COR-L47 (cell line): ENCODE results near the gene ITPK1.
"Not testable (repeated sequence)": the region's sequence is repeated elsewhere in the genome, so short reads cannot be mapped to it uniquely, and the experiment has no call there.

Experiments used
- DNase-seq: peaks from one replicate; lab custom pipeline; 2025; lab: John Stamatoyannopoulos, UW

The ITPK1 gene

DNA sequence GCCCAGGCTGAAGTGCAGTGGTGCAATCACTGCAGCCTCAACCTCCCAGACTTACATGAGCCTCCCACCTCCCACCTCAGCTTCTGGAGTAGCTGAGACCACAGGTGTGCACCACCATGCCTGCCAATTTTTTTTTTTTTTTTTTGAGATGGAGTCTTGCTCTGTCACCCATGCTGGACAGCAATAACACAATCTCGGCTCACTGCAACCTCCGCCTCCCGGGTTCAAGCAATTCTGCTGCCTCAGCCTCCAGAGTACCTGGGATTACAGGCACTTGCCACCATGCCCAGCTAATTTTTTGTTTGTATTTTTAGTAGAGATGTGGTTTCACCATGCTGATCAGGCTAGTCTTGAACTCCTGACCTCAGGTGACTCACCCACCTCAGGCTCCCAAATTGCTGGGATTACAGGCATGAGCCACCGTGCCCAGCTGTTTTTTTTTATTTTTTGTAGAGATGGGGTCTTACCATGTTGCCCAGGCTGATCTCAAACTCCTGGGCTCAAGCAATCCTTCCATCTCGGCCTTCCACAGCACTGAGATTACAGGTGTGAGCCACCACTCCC lies 15.6 kb upstream of the ITPK1 start:
- DNase-seq = not testable (repeated sequence)

DNA sequence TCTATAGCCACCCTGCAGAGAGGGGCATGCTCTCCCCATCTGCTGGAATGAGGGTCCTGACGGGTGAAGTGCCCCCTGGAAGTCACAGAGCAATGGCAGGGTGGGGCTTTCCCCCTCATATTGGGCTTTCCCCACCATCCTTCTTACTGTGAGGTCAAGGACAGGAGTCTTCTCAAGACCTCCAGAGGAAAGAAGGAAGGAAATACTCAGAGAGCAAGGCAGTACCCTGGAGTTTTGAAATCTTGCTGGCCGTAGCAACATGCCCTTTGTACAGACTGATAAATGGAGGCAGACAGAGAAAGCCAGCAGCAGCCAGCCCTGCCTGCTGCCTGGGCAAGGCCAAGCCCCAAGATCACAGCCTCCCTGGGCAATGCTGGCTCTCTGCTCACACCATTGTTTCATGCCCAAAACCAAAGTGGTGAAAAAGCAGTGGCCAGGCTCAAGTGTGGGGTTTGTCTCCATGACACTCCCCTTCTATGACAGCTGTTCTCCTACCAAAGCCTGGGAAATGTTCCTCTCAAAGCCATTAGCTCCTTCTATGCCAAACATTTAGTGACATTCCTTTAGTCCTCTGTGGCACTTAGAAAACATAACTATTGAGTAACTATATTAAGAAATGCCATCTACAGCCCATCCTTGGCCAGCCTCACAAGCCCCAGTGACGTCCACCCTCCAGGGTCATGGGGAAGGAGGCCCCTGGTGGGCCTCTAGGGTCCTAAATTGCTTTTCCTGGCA lies 13.2 kb upstream of the ITPK1 start:
- no peak for DNase-seq

DNA sequence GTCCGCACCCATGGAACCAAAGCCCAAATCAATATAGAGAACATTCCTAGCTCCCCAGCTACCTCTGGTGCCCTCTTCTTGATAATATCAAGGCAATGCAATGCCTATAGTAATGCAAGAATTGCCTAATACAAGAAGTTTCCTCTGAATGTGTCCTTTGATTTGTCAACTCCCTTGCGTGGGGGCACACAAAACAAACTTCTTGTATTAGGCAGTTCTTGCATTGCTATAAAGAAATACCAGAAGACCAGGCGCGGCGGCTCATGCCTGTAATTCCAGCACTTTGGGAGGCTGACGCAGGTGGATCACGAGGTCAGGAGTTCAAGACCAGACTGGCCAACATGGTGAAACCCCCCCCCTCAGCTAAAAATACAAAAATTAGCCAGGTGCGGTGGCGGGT lies 10.4 kb upstream of the ITPK1 start:
- no peak for DNase-seq

DNA sequence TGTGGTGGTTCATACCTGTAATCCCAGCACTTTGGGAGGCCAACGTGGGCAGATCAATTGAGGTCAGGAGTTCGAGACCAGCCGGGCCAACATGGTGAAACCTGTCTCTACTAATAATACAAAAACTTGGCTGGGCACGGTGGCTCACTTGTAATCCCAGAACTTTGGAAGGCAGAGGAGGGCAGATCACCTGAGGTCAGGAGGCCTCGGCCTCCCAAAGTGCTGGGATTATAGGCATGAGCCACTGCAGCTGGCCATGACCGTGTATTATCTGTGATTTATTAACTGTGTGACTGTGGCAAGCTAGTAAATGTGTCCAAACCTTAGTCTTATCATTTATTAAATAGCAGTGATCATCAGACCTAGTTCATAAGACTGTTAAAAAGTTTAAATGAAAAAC lies 7.1 kb upstream of the ITPK1 start:
- DNase-seq = no peak

DNA sequence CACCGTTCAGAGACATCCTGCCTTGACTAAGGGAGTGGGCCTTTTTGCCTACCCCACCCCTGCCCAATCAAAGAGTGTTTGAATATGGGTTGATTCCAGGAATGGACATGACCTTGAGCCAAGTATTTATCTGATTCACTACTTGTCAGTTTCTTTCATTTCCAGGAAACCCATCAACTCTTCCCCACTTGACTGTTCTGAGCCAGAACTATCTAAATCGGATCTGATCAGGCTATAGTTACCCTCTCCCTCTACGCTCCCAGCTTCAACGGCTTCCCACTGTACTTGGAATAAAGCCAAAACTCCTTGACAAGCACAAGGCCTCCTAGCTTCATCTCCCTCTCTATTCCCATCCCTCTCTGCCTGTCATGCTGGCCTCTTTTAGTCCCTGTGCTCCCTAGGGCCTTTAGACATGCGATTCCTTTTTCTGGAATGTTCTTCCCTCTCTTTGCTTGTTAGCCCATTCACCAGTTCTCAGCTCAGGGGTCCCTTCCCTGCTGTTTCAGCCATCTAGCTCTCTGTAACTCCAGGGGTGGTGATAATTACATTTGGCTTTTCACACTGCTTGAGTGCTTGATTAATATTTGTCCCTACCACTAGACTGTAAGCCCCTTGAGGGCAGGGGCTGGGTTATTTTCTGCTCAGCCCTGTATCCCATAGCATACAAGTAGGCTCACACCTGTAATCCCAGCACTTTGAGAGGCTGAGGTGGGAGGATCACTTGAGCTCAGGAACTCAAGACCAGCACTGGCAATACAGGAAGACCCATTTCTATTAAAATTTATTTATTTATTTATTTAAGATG lies 5.5 kb upstream of the ITPK1 start:
- no peak for DNase-seq

DNA sequence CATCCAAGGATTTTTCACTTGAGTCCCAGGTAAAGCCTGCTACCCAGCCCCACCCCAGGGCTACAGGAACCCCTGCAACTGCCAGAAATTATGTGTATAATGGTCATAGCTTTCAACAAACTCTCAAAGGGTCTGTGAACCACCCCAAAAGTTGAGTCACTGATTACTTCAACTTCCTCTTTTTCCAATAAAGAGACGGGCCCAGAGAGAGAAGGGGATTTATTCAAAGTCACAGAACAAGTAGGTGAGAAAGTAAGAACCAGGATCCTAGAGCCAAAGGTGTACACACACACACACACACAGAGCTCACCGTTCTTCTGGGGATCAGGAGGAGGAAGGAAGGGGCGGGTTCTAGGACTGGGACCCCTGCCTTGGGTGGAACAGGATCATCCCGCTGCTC lies 4.8 kb upstream of the ITPK1 start:
- DNase-seq = no peak

DNA sequence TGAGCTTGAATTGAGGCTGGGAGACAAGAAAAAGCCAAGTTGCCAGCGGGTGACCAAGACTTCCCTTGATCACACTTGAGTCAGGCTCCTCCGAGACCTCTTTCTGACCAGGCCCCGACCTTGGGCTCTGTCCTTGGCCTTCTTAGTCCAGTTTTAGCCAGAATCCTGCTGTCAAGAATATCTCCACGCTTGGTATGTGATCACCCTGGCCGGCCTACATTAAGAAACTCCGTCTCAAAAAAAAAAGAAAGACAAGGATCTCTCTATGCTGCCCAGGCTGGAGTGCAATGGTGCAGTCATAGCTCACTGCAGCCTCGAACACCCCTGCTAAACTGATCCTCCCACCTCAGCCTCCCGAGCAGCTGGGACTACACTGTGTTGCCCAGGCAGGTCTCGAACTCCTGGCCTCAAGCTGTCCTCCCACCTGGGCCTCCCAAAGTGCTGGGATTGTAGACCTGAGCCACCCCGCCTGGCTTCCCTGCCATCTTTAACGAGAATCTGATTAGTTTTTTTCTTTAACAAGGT lies 1.0 kb upstream of the ITPK1 start:
- DNase-seq = no peak

DNA sequence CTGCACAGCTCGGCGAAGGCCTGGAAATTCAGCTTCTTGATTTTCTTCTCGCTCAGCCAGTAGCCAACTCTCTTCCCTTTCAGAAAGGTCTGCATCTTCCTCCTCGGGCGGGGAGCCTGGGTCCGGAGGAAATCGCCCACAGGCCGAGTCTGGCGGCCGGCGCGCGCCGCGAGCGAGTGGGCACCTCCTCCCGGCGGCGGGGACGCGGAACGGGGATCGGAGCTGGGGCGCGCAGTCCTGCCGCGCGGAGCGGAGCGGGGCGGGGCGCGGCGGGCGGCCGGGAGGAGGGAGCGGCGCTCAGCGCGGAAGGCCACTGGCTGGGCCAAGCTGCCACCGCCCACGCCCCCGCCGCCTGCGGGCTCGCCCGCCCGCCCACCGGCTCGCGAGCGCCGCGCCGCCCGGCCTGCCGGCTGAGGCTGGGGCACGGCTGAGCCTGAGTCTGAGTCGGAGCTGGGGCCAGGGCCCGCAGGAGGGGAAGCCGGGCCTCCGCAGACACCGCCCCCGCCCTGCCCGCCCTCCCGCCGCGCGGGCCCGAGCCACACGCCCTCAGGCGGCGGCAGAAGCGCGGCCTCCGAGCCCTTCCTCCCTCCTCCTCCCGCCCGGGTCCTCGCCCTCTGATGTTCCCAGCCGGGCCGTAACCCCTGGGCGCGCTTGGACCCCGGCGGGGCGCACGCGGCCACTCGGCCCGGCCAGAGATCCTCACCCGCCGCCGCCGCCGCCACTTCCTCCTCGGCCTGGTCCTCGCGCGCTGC lies 480 bp downstream of the ITPK1 start:
- DNase-seq = peak; percentile 95

DNA sequence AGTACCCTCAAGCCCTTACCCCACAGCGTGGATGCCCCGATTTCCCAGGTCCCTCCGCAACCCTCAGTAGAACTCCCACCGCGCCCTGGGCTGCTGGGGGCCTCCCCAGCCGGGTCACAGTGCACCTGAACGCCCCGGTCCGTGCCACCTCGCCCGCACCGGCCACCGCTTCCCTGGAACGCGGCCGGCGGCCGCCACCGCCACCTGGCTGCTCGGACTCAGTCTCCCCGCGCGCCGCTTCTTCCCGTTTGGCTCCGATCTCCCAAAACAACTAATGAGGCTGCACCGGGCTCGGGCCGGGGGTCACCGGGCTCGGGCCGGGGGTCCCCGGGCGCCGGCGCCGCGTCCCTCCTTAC lies 1.0 kb downstream of the ITPK1 start:
- DNase-seq = no peak

DNA sequence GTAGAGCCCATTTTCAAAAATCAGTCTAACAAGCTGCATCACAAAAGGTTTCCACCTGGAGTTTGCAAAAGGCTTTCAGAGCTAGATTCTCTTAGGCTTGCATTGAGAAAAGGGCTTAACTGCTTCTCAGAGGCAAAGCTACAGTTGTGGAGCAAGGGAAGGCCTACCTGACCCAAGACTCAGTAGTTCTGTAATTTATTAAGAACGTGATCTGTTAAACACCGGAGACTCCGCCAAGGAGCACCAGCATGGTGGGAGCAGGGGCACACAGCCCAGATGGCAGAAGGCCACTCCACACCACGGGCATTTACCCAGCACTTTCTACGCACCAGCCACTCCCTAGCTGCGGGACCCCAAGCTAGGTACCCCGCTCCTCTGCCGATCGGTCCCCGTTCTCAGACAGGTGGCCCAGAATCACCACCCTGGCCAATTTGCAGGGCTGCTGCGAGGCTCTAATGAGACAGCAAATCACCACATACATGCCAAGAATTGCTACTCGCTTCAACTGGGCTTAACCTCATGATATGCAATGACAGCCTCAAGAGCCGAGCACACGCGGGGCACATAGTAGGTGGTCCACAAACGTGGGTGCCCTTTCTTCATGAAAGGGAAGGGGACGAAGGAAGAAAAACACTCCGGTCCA lies 1.5 kb downstream of the ITPK1 start:
- DNase-seq = no peak

DNA sequence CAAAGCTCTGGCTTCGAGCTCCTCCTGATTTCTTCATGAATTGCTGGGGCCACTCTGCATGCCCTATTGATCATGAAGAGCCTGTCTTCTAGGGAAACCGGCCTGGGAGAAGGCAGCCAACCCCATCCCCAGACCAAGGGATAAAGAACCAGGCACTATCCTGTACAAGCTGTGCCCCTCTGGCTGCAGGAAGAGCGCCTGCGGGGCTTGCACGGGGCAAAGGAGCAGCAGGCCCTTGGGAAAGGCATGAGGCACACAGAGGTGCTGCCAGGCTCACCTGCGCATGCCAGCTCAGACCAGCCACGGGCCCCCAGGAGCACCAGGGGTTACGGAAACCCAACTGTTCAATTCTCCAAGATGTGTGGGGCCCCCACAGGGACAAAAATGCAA lies 2.1 kb downstream of the ITPK1 start:
- no peak for DNase-seq

DNA sequence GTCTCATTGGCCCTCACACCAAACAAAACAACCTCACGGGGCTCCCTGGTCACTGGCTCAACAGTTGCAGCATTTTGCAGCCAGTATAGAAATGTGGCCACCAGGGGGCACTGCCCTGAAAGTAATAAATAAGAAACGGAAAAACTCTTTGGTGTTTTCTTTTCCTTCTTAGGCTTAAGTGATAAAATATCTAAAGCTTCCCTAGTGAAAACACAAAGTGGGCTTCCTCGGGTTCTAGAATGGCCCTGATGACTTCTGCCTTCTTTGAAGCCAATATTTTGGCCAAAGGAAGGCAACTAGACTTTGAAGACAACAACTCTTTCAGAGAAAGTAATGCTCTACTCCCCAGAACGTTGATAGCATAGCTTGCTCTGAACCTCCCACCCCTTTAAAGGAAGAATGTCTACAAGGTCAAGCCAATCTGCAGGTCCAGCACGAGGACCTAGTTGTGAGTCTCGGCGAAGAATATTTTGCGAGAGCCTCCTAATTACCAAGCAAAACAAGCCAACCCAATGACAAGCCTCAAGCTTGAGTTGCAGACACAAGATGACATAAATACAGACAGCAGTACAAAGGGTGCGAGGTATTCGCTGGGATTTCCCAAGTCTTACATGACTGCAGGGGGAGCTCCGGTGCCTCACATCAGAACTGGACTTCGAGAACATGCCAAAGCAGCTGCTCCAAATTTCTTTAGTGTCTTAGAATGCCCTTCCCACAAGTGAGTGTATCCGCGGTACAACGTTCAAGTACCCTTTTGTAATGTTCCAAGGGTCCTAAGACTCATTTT lies 2.6 kb downstream of the ITPK1 start:
- DNase-seq = peak; percentile 87

DNA sequence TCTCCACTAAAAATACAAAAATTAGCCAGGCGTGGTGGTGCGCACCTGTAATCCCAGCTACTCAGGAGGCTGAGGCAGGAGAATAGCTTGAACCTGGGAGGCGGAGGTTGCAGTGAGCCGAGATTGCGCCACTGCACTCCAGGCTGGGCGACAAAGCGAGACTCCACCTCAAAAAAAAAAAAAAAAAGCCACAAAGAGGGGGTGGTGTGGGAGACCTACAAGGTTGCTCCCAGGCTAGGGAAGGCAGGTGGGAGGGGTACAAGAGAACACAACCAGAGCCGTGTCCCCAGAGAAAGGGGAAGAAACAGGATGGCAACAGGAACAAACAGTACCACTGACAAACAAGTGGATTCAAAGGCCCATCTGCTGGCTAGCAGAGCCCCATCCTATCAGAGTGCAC lies 4.2 kb downstream of the ITPK1 start:
- not testable (repeated sequence) for DNase-seq

DNA sequence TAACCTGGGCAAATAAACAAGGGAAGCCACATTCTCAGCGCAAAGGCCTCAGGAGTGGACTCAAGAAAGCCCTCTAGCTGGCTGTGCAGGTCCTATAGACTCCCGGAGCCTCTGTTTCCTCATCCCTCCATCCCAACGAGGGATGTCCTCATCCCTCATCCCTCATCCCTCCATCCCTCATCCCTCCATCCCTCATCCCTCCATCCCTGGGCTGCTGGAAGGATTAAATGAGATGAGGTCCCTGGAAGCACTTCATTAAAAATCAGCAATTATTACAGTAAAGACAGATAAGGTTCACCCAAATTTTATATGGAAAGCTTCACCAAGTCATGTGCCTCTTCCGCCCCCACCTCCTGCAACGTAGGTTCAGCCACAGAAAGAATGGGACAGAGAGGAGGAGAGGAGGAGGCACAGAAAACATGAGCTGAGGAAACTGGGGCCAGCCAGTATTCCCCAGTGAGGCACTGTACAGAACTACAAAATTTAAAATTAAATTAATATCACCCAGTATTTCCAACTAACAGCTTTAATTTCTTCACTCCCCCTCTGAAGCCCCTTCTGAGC lies 4.8 kb downstream of the ITPK1 start:
- DNase-seq = no peak

DNA sequence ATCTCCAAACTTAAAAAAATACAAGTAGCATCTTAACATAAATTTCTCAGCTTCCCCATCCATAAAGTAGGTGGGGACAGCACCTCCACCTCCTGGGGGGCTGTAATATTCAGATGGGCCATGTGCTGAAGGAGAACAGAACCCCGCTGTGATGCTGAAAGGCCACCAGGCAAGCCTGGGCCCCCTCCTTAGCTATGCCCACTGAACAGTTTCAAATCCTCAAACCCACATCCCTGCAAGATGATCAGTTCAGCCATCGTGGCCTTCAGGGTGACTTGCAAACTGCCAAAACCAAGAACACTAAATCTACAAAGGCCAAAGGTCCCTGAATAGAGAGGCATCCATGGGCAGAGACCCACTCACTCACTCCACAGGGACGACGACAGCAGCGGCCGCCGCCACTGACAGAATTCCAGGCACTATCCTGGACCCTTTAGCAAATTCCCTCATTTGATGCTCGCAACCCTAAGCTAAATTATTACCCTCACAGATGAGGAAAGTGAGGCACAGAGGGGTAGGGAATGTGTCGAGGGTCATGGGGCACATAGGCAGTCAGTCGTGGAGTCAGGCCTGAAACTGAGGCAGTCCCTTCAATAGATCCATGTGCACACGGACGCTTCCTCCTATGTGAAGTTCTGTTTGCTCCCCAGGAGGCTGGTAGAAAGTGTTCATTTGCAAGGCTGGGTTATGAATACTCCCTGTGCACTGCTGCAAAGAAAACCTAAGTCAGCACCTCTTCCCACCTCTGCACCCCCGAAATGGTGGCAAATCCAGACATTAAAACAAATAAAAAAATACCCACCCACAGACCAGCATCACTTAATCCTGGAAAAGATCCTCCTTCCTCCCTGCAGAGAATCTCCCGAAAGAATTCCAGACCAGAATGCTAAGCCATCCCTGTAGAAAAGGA lies 5.9 kb downstream of the ITPK1 start:
- no peak for DNase-seq

DNA sequence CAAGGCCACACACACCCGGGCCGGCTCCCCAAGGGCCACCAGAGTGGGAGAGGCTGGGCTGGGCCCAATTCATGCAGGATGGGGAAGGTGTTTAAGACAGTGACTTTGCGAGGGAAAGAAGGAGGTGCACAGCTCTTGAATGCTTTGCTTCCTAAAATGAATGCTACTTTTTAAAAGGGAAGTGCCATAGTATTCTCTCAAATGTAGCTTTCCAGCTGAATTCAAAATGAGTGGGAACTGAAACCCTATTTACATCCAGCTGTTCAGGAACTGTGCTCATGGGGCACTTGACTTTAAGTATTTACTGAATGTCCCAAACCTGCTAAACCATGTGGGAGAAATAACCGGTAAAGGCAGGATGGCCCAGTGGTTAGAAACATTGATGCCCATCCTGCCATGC lies 7.6 kb downstream of the ITPK1 start:
- no peak for DNase-seq

DNA sequence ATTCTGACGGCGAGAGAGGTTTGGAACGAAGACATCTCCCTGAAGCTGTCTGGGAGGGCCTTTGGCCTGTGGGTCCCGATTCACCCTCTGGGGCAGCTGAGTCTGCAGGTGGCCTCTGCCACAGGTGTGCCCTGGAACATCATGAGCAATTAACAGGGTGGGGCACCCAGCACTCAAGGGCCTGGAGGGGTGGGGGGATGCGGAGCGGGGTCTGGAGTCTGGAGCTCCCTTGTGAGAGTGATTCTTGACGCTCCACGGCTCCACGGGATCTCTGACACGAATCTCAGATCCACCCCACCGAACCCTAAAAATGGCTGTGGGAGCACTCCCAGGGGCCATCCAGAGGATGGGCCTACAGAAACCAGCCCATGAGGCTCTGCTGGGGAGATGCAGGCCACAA lies 8.3 kb downstream of the ITPK1 start:
- no peak for DNase-seq

DNA sequence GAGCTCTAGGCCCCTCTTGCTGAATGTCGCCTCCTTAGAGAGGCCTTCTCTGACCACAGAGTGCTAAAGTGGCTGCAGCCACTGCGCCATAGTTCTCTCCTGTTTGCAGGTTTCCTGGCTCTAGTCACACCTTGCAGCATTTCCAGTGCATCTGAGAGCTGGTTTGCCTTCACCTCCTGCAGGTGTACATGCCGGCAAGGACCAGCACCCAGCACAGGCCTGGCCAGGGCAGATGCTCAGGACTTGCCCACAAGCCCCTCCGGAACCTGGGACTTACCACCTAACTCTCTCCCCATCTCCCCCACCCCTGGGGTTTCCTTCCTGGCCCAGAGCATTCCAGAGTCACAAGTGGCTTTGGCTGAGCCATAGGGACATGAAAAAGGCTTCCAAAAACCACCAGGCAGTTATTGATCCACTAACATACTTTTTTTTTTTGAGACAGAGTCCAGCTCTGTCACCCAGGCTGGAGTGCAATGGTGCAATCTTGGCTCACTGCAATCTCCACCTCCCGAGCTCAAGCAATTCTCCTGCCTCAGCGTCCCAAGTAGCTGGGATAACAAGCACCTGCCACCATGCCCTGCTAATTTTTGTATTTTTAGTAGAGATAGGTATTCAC lies 9.1 kb downstream of the ITPK1 start:
- DNase-seq = no peak

DNA sequence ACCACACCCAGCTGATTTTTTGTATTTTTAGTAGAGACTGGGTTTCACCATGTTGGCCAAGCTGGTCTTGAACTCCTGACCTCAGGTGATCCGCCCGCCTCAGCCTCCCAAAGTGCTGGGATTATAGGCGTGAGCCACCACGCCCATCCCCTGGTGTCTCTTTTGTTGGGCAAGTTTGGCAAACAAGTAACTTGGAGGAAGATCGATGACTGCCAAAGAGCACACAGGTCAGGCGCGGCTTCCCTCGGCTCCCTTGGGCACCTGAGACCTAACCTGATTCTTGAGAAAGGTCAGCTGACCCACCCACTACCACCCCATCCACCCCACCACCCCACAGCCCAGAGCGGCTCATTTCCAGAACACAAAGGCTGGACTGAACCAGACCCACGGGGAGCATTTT lies 9.9 kb downstream of the ITPK1 start:
- not testable (repeated sequence) for DNase-seq
